ENCODE measurements around the gene PRDM11.

The PRDM11 gene

GRCh38 chr11:45143494-45143893 lies 2.9 kb upstream of the PRDM11 start:
- TF ChIP-seq CTCF (IDR thresholded peaks at IDR 0.05), result no peak

- no peak for TF ChIP-seq CTCF (IDR thresholded peaks at IDR 0.05)
Measured at GRCh38 chr11:45144126-45145082, 2.0 kb upstream of the PRDM11 start.

- TF ChIP-seq CTCF (IDR thresholded peaks at IDR 0.05), result no peak
Measured at GRCh38 chr11:45145083-45145378, 1.4 kb upstream of the PRDM11 start.

- no peak for TF ChIP-seq CTCF (IDR thresholded peaks at IDR 0.05)
Measured at GRCh38 chr11:45145379-45146071, 914 bp upstream of the PRDM11 start.

GRCh38 chr11:45147017-45147728 lies 734 bp downstream of the PRDM11 start:
- no peak for TF ChIP-seq CTCF (IDR thresholded peaks at IDR 0.05)

GRCh38 chr11:45147891-45148675 lies 1.6 kb downstream of the PRDM11 start:
- TF ChIP-seq CTCF (IDR thresholded peaks at IDR 0.05), result no peak
